A549 (cell line): ENCODE measurements around the gene STX8.

Experiments used
- ESRRA ChIP-seq: fragments of 150-350 bp; IDR thresholded peaks from 2 replicates; pipeline ENCODE4 v1.6.1; 2014; ENCODE audit warnings: mild to moderate bottlenecking, low read length, borderline replicate concordance
- HOXA7 ChIP-seq: fragments of 250-450 bp; sonication (Bioruptor Pico); IDR thresholded peaks from 2 replicates; pipeline ENCODE4 v1.5.0; 2020; ENCODE audit warnings: mild to moderate bottlenecking, moderate library complexity
- POLR2A ChIP-seq: IDR thresholded peaks from 2 replicates; pipeline ENCODE4 v1.6.1; 2012; ENCODE audit warnings: mild to moderate bottlenecking, low read length
- RCOR1 ChIP-seq: fragments of 150-350 bp; IDR thresholded peaks from 2 replicates; pipeline ENCODE4 v1.6.1; 2014; ENCODE audit warnings: antibody characterized with exemption, low read length, low read depth
- RFX5 ChIP-seq: fragments of 450-650 bp; IDR thresholded peaks from 2 replicates; pipeline ENCODE4 v1.7.1; 2014; ENCODE audit warnings: antibody characterized with exemption, mild to moderate bottlenecking, moderate library complexity
- SREBF2 ChIP-seq: fragments of 450-650 bp; IDR thresholded peaks from 2 replicates; pipeline ENCODE4 v1.6.1; 2014; ENCODE audit warnings: mild to moderate bottlenecking, moderate library complexity
- TF ChIP-seq, protein P1 (sequence below): fragments of 200-600 bp; sonication (generic); IDR thresholded peaks from 2 replicates; pipeline ENCODE4 v1.6.1; 2016; ENCODE audit warnings: antibody characterized with exemption, mild to moderate bottlenecking, moderate library complexity
- TF ChIP-seq, protein P2 (sequence below): fragments of >200 bp; sonication (Bioruptor Twin); formaldehyde crosslinking; IDR thresholded peaks from 3 replicates; pipeline ENCODE4 v1.5.1; 2016

DNA sequence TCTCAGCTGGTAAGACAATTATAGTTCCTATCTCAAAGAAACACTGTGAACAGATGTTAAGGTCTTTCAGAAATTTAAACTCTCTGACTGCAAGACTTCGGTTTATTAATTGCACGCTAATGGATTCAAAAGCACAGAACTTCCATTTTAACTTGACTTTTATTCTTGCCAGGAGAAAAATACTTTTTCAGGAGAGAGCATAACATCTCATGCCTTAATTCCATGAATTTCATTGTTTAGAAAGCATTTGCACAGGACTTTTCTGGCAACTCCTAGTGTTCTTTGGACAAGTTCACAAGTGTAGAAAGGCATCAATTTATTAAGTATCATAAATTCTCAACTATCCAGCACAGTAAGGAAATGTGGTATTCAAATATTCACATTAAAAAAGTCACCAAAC lies 22.4 kb downstream of the STX8 start:
- no peak for TF ChIP-seq ESRRA
- TF ChIP-seq, protein P1, sequence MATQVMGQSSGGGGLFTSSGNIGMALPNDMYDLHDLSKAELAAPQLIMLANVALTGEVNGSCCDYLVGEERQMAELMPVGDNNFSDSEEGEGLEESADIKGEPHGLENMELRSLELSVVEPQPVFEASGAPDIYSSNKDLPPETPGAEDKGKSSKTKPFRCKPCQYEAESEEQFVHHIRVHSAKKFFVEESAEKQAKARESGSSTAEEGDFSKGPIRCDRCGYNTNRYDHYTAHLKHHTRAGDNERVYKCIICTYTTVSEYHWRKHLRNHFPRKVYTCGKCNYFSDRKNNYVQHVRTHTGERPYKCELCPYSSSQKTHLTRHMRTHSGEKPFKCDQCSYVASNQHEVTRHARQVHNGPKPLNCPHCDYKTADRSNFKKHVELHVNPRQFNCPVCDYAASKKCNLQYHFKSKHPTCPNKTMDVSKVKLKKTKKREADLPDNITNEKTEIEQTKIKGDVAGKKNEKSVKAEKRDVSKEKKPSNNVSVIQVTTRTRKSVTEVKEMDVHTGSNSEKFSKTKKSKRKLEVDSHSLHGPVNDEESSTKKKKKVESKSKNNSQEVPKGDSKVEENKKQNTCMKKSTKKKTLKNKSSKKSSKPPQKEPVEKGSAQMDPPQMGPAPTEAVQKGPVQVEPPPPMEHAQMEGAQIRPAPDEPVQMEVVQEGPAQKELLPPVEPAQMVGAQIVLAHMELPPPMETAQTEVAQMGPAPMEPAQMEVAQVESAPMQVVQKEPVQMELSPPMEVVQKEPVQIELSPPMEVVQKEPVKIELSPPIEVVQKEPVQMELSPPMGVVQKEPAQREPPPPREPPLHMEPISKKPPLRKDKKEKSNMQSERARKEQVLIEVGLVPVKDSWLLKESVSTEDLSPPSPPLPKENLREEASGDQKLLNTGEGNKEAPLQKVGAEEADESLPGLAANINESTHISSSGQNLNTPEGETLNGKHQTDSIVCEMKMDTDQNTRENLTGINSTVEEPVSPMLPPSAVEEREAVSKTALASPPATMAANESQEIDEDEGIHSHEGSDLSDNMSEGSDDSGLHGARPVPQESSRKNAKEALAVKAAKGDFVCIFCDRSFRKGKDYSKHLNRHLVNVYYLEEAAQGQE = no peak
- no peak for TF ChIP-seq RCOR1
- TF ChIP-seq, protein P2, sequence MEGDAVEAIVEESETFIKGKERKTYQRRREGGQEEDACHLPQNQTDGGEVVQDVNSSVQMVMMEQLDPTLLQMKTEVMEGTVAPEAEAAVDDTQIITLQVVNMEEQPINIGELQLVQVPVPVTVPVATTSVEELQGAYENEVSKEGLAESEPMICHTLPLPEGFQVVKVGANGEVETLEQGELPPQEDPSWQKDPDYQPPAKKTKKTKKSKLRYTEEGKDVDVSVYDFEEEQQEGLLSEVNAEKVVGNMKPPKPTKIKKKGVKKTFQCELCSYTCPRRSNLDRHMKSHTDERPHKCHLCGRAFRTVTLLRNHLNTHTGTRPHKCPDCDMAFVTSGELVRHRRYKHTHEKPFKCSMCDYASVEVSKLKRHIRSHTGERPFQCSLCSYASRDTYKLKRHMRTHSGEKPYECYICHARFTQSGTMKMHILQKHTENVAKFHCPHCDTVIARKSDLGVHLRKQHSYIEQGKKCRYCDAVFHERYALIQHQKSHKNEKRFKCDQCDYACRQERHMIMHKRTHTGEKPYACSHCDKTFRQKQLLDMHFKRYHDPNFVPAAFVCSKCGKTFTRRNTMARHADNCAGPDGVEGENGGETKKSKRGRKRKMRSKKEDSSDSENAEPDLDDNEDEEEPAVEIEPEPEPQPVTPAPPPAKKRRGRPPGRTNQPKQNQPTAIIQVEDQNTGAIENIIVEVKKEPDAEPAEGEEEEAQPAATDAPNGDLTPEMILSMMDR = no peak
- TF ChIP-seq HOXA7 (CRISPR knock-in tag) = no peak
- TF ChIP-seq SREBF2 = no peak
- no peak for TF ChIP-seq RFX5
- no peak for TF ChIP-seq POLR2A
